SK-N-SH treated with all-trans-retinoic acid at 6 μM for 48 hours (cell line): ENCODE results near the gene CDK5RAP2.

Source experiments
- ARNTL ChIP-seq: fragments of 450-650 bp; formaldehyde crosslinking; IDR thresholded peaks from 2 replicates; pipeline ENCODE4 v1.5.0; 2020; ENCODE audit warnings: low read depth, mild to moderate bottlenecking, moderate library complexity, borderline replicate concordance
- CREB5 ChIP-seq: fragments of 250-450 bp; sonication (Bioruptor Pico); IDR thresholded peaks from 2 replicates; pipeline ENCODE4 v1.5.1; 2020; ENCODE audit warnings: low read depth, mild to moderate bottlenecking, moderate library complexity
- CSRNP3 ChIP-seq: fragments of 250-450 bp; sonication (Bioruptor Pico); IDR thresholded peaks from 2 replicates; pipeline ENCODE4 v1.5.1; 2021; ENCODE audit warnings: mild to moderate bottlenecking, moderate library complexity
- ESRRG ChIP-seq: fragments of 250-450 bp; sonication (Bioruptor Pico); IDR thresholded peaks from 2 replicates; pipeline ENCODE4 v1.6.1; 2021; ENCODE audit warnings: mild to moderate bottlenecking
- ISL1 ChIP-seq: fragments of 250-450 bp; sonication (Bioruptor Pico); IDR thresholded peaks from 2 replicates; pipeline ENCODE4 v2.1.2; 2022; ENCODE audit warnings: mild to moderate bottlenecking, moderate library complexity
- OSR1 ChIP-seq: fragments of 250-450 bp; sonication (Bioruptor Pico); IDR thresholded peaks from 2 replicates; pipeline ENCODE4 v1.8.0; 2022; ENCODE audit warnings: moderate library complexity, mild to moderate bottlenecking, inconsistent platforms
- PATZ1 ChIP-seq: fragments of 250-450 bp; sonication (Bioruptor Pico); IDR thresholded peaks from 2 replicates; pipeline ENCODE4 v1.8.0; 2020; ENCODE audit warnings: mild to moderate bottlenecking, moderate library complexity, borderline replicate concordance
- PPARA ChIP-seq: fragments of 250-450 bp; sonication (Bioruptor Pico); IDR thresholded peaks from 2 replicates; pipeline ENCODE4 v1.5.0; 2020; ENCODE audit warnings: mild to moderate bottlenecking, borderline replicate concordance
- RARB ChIP-seq: fragments of 250-450 bp; sonication (Bioruptor Pico); IDR thresholded peaks from 2 replicates; pipeline ENCODE4 v1.8.0; 2021; ENCODE audit warnings: mild to moderate bottlenecking, moderate library complexity
- SNAI2 ChIP-seq: fragments of 250-450 bp; sonication (Bioruptor Pico); IDR thresholded peaks from 2 replicates; pipeline ENCODE4 v1.5.0; 2020; ENCODE audit warnings: mild to moderate bottlenecking, moderate library complexity
- TCF4 ChIP-seq: fragments of 250-450 bp; sonication (Bioruptor Pico); IDR thresholded peaks from 2 replicates; pipeline ENCODE4 v1.8.0; 2021; ENCODE audit warnings: mild to moderate bottlenecking, moderate library complexity, borderline replicate concordance
- TSHZ2 ChIP-seq: fragments of 250-450 bp; sonication (Bioruptor Pico); IDR thresholded peaks from 2 replicates; pipeline ENCODE4 v1.5.0; 2020; ENCODE audit warnings: mild to moderate bottlenecking, moderate library complexity

- no peak for TF ChIP-seq PATZ1
- TF ChIP-seq CREB5 (CRISPR knock-in tag), result no peak
- no peak for TF ChIP-seq OSR1 (CRISPR knock-in tag)
- no peak for TF ChIP-seq RARB (CRISPR knock-in tag)
- no peak for TF ChIP-seq ARNTL
- TF ChIP-seq CSRNP3 (CRISPR knock-in tag), result no peak
- no peak for TF ChIP-seq ESRRG
- TF ChIP-seq TSHZ2 (CRISPR knock-in tag), result no peak
- TF ChIP-seq SNAI2 (CRISPR knock-in tag), result no peak
- TF ChIP-seq TCF4 (CRISPR knock-in tag), result no peak
- TF ChIP-seq PPARA (CRISPR knock-in tag), result no peak
- TF ChIP-seq ISL1 (CRISPR knock-in tag), result no peak
These were observed 127.3 kb downstream of the CDK5RAP2 start for GRCh38 chr9:120452631-120453030.
